NK-92 (cell line): Measurements from ENCODE around the gene DIRAS2.
"Not testable (repeated sequence)": the region's sequence is repeated elsewhere in the genome, so short reads cannot be mapped to it uniquely, and the experiment has no call there.

Experiments used
- DNase-seq: peaks from one replicate; lab custom pipeline; 2025; ENCODE audit not compliant: unreplicated experiment; lab: John Stamatoyannopoulos, UW

DIRAS2 gene

GRCh38 chr9:90642570-90643539, at the start of gene DIRAS2:
DIRAS2 (minus strand) TSS chr9:90642824; CDS start chr9:90613827, 28,997 bp downstream.
- no peak for DNase-seq

GRCh38 chr9:90684736-90685135, 42.1 kb upstream of the DIRAS2 start:
- no peak for DNase-seq

GRCh38 chr9:90684106-90684505, 41.5 kb upstream of the DIRAS2 start:
- DNase-seq = no peak

- no peak for DNase-seq
These were observed 37.9 kb upstream of the DIRAS2 start for GRCh38 chr9:90680534-90680933.

GRCh38 chr9:90665072-90665471, 22.4 kb upstream of the DIRAS2 start:
- DNase-seq = no peak

GRCh38 chr9:90659650-90660364, 17.2 kb upstream of the DIRAS2 start:
- DNase-seq = no peak

- no peak for DNase-seq
These were observed 16.2 kb upstream of the DIRAS2 start for GRCh38 chr9:90658783-90659182.

GRCh38 chr9:90658181-90658580, 15.6 kb upstream of the DIRAS2 start:
- no peak for DNase-seq

GRCh38 chr9:90656876-90657275, 14.3 kb upstream of the DIRAS2 start:
- DNase-seq = not testable (repeated sequence)

GRCh38 chr9:90651246-90651645, 8.6 kb upstream of the DIRAS2 start:
- no peak for DNase-seq

- DNase-seq = no peak
These were observed 5.2 kb upstream of the DIRAS2 start for GRCh38 chr9:90647843-90648242.

GRCh38 chr9:90645721-90646120, 3.1 kb upstream of the DIRAS2 start:
- DNase-seq = no peak

- DNase-seq = no peak
These were observed 638 bp downstream of the DIRAS2 start for GRCh38 chr9:90641884-90642487.

GRCh38 chr9:90641086-90641485, 1.5 kb downstream of the DIRAS2 start:
- DNase-seq = no peak

- no peak for DNase-seq
These were observed 2.3 kb downstream of the DIRAS2 start for GRCh38 chr9:90640361-90640760.

GRCh38 chr9:90637626-90638025, 5.0 kb downstream of the DIRAS2 start:
- DNase-seq = no peak

- no peak for DNase-seq
These were observed 9.9 kb downstream of the DIRAS2 start for GRCh38 chr9:90632647-90633207.

GRCh38 chr9:90631964-90632363, 10.7 kb downstream of the DIRAS2 start:
- DNase-seq = no peak

- DNase-seq = no peak
These were observed 12.6 kb downstream of the DIRAS2 start for GRCh38 chr9:90629991-90630390.

- no peak for DNase-seq
These were observed 13.3 kb downstream of the DIRAS2 start for GRCh38 chr9:90629354-90629753.

GRCh38 chr9:90616806-90617205, 25.8 kb downstream of the DIRAS2 start:
- no peak for DNase-seq
